Smooth muscle cell (in vitro differentiated cells): ENCODE results near the gene HJURP. TPM values are rescaled to one million over a fixed set of nuclear protein-coding genes. Genes with fewer than 3 reads are reported as not detected.

ENCODE experiments used
- DNase-seq: peaks from one replicate; lab custom pipeline; 2025; ENCODE audit not compliant: unreplicated experiment; lab: John Stamatoyannopoulos, UW
- H2AFZ ChIP-seq: fragments of 200-600 bp; sonication (generic); 2 replicates; pipeline ENCODE4 v1.6.0; 2016; ENCODE audit warnings: antibody characterized with exemption, low read depth, mild to moderate bottlenecking
- H3F3A ChIP-seq: fragments of 200-600 bp; sonication (generic); 2 replicates; pipeline ENCODE4 v1.6.0; 2017; ENCODE audit warnings: antibody characterized with exemption, low read depth
- H3K27ac ChIP-seq: fragments of 200-600 bp; sonication (generic); 2 replicates; pipeline ENCODE4 v1.5.1; 2016; ENCODE audit warnings: low read depth, mild to moderate bottlenecking
- H3K27me3 ChIP-seq: fragments of 200-600 bp; sonication (generic); 2 replicates; pipeline ENCODE4 v1.6.1; 2016; ENCODE audit warnings: low read depth, mild to moderate bottlenecking
- H3K36me3 ChIP-seq: fragments of 200-600 bp; sonication (generic); 2 replicates; pipeline ENCODE4 v1.5.1; 2016; ENCODE audit warnings: low read depth
- H3K4me1 ChIP-seq: fragments of 200-600 bp; sonication (generic); 2 replicates; pipeline ENCODE4 v1.5.1; 2016; ENCODE audit warnings: low read depth
- H3K4me2 ChIP-seq: fragments of 200-600 bp; sonication (generic); 2 replicates; pipeline ENCODE4 v1.6.0; 2016; ENCODE audit warnings: mild to moderate bottlenecking
- H3K4me3 ChIP-seq: fragments of 200-600 bp; sonication (generic); 2 replicates; pipeline ENCODE4 v1.5.1; 2016; ENCODE audit warnings: mild to moderate bottlenecking
- H3K79me2 ChIP-seq: fragments of 200-600 bp; sonication (generic); 2 replicates; pipeline ENCODE4 v1.6.0; 2016; ENCODE audit warnings: low read depth, mild to moderate bottlenecking
- H3K9ac ChIP-seq: fragments of 200-600 bp; sonication (generic); 2 replicates; pipeline ENCODE4 v1.6.0; 2016; ENCODE audit warnings: low read depth
- H3K9me3 ChIP-seq: fragments of 200-600 bp; sonication (generic); replicated peaks from 2 replicates; pipeline ENCODE4 v1.5.1; 2016; ENCODE audit warnings: low read depth
- H4K20me1 ChIP-seq: fragments of 200-600 bp; sonication (generic); 2 replicates; pipeline ENCODE4 v1.6.0; 2016; ENCODE audit warnings: low read depth
- CTCF ChIP-seq: fragments of 200-600 bp; sonication (generic); IDR thresholded peaks from 2 replicates; pipeline ENCODE4 v1.5.1; 2017; ENCODE audit warnings: borderline replicate concordance, mild to moderate bottlenecking, antibody characterized with exemption; ENCODE audit not compliant: insufficient read depth, poor library complexity, severe bottlenecking
- WGBS: methylation state at CpG from one replicate; pipeline ENCODE4 v1.1.7; 2016; ENCODE audit warnings: low lambda C conversion rate; 5-methylcytosine and 5-hydroxymethylcytosine counted together
- polyA plus RNA-seq: library from polyadenylated mRNA; unstranded; fragments of >200 nt; fragmentation: Nextera tagmentation; extraction: Ambion mirVana; gene quantifications from 2 replicates; pipeline ENCODE4 v1.2.1, GENCODE V29; 2016
- total RNA-seq: library from RNA; depleted of rRNA; stranded (reverse); fragments of >200 nt; gene quantifications from 2 replicates; pipeline ENCODE4 v1.2.3, GENCODE V29; 2014

Gene HJURP
- total and polyA plus RNA-seq, 2 experiments from 2014 or later, result 7.9 to 19.5 TPM

- WGBS, result 71% methylated on average over 12 of the region's 12 CpGs
These were observed 47.0 kb downstream of the HJURP start for GRCh38 chr2:233807215-233807865.

GRCh38 chr2:233803994-233804393, 50.3 kb downstream of the HJURP start:
- Histone ChIP-seq H3K27ac (no peak overlapping the region), H3K9me3 (no peaks in the 10 kb centered on the region), H2AFZ (no peak overlapping the region), H3K36me3 (no peaks in the 10 kb centered on the region), H3K27me3 (no peaks in the 10 kb centered on the region), H3K4me2 (no peak overlapping the region), H3K4me3 (no peak overlapping the region), H3K9ac (no peak overlapping the region), H3F3A (no peaks in the 10 kb centered on the region), H4K20me1 (no peaks in the 10 kb centered on the region), H3K4me1 (no peaks in the 10 kb centered on the region), H3K79me2 (no peaks in the 10 kb centered on the region)
- DNase-seq, result no peak
- WGBS, result 70% methylated on average over 8 of the region's 8 CpGs
- TF ChIP-seq CTCF, result no peak

More at GRCh38 chr2:233807215-233807865, 47.0 kb downstream of the HJURP start:
- no peak for DNase-seq
- H3K9ac ChIP-seq, result no peak overlapping the region
- TF ChIP-seq CTCF, result no peak
- no peaks in the 10 kb centered on the region for H3K27me3 ChIP-seq
- H4K20me1 ChIP-seq, result no peaks in the 10 kb centered on the region
- H3K4me3 ChIP-seq, result no peak overlapping the region
- H3K36me3 ChIP-seq, result no peaks in the 10 kb centered on the region
- H3K27ac ChIP-seq, result no peak overlapping the region
- H2AFZ ChIP-seq, result no peak overlapping the region
- no peaks in the 10 kb centered on the region for H3K79me2 ChIP-seq
- H3K9me3 ChIP-seq, result no peaks in the 10 kb centered on the region
- H3K4me1 ChIP-seq, result no peaks in the 10 kb centered on the region
- H3K4me2 ChIP-seq, result no peak overlapping the region
- H3F3A ChIP-seq, result no peaks in the 10 kb centered on the region

- no peaks in the 10 kb centered on the region for H3K27me3 ChIP-seq
- H3K27ac ChIP-seq, result no peak overlapping the region
- H3K79me2 ChIP-seq, result no peaks in the 10 kb centered on the region
- H4K20me1 ChIP-seq, result no peaks in the 10 kb centered on the region
- 77% methylated on average over 2 of the region's 2 CpGs for WGBS
- no peak overlapping the region for H2AFZ ChIP-seq
- no peak overlapping the region for H3K4me2 ChIP-seq
- no peaks in the 10 kb centered on the region for H3F3A ChIP-seq
- H3K4me3 ChIP-seq, result no peak overlapping the region
- TF ChIP-seq CTCF, result no peak
- H3K9me3 ChIP-seq, result no peaks in the 10 kb centered on the region
- no peaks in the 10 kb centered on the region for H3K4me1 ChIP-seq
- DNase-seq, result no peak
- H3K9ac ChIP-seq, result no peak overlapping the region
- H3K36me3 ChIP-seq, result no peaks in the 10 kb centered on the region
These were observed 50.9 kb downstream of the HJURP start for GRCh38 chr2:233803292-233803911.
